ENCODE data around the gene ACTRT2. TPM values are rescaled to one million over a fixed set of nuclear protein-coding genes. Genes with fewer than 3 reads are reported as not detected.

The ACTRT2 gene
- total RNA-seq, 1 experiment from 2014 or later, result not detected

- Mint-ChIP-seq H3K27me3 (ENCODE audit: low read depth) (peaks cover 4% of the 10 kb centered on the region), H3K4me3 (no peak overlapping the region), H3K9me3 (peaks cover 35 to 74% of the 10 kb centered on the region in 2 experiments), H3K4me1 (peaks cover 0 to 19% of the 10 kb centered on the region in 2 experiments; a peak in 2 of 4 replicates), H3K36me3 (ENCODE audit: insufficient read depth in 1 of 3, low read depth in 3 of 3) (peaks cover 2 to 31% (median 11%) of the 10 kb centered on the region in 3 experiments; a peak in 6 of 7 replicates), H3K27ac (no peak overlapping the region)
- Histone ChIP-seq H3K18ac (ENCODE audit: insufficient read length, low read depth, low read length) (no peak overlapping the region), H3K27ac (ENCODE audit: insufficient read length, low read depth, low read length) (no peak overlapping the region), H2BK5ac (ENCODE audit: insufficient read length, low read length) (no peak overlapping the region), H3K9me3 (ENCODE audit: control insufficient read depth, low read depth, low read length) (peaks cover 31% of the 10 kb centered on the region), H3K4me2 (ENCODE audit: insufficient read depth, insufficient read length, low read length) (no peak overlapping the region), H4K91ac (ENCODE audit: insufficient read length, low read depth, low read length) (no peak overlapping the region), H4K8ac (replicated peaks; ENCODE audit: insufficient read length, low read depth, low read length) (no peak overlapping the region), H3K23ac (ENCODE audit: insufficient read length, low read depth, low read length) (no peak overlapping the region), H3K23me2 (ENCODE audit: insufficient read length, low read depth, low read length, poor library complexity, severe bottlenecking) (no peaks in the 10 kb centered on the region), H2AK5ac (ENCODE audit: insufficient read length, low read length) (no peak overlapping the region), H3K56ac (ENCODE audit: insufficient read length, low read depth, low read length) (no peak overlapping the region), H2BK15ac (ENCODE audit: low read depth, low read length) (no peak overlapping the region), H3K9ac (ENCODE audit: extremely low read depth, insufficient read length, low read length) (no peak overlapping the region), H3K4ac (ENCODE audit: low read depth, low read length) (no peak overlapping the region), H2BK12ac (ENCODE audit: insufficient read length, low read depth, low read length) (no peak overlapping the region), H3K27me3 (ENCODE audit: insufficient read depth, low read length) (no peaks in the 10 kb centered on the region; the same call in 1 of the 2 replicates), H3K79me1 (ENCODE audit: insufficient read depth, low read depth, low read length, poor library complexity, severe bottlenecking) (no peaks in the 10 kb centered on the region), H2BK20ac (ENCODE audit: low read depth, low read length, poor library complexity, severe bottlenecking) (no peak overlapping the region), H2BK120ac (ENCODE audit: low read depth, low read length, poor library complexity, severe bottlenecking) (no peak overlapping the region), H3K79me2 (ENCODE audit: insufficient read depth, low read length) (no peaks in the 10 kb centered on the region), H4K20me1 (ENCODE audit: control insufficient read depth, insufficient read depth, insufficient read length) (no peaks in the 10 kb centered on the region), H3K4me1 (ENCODE audit: insufficient read depth, low read length) (no peaks in the 10 kb centered on the region), H4K5ac (ENCODE audit: insufficient read length, low read depth, low read length) (no peak overlapping the region), H2AFZ (ENCODE audit: low read length) (no peak overlapping the region), H3K14ac (ENCODE audit: insufficient read depth, low read length) (no peak overlapping the region), H3T11ph (ENCODE audit: low read length) (no peak overlapping the region)
- no peak for DNase-seq
- TF ChIP-seq CTCF (conservative IDR thresholded peaks at IDR 0.05), result no peak
- no CpG with 5 or more reads among the region's 10 CpGs for WGBS (ENCODE audit: extremely low coverage, insufficient read length, low lambda C conversion rate)
Measured at GRCh38 chr1:3011127-3011526, 10.1 kb upstream of the ACTRT2 start.
